Liver (tissue), 9 donors: ENCODE data around the gene SERPIND1. TPM values are rescaled to one million over a fixed set of nuclear protein-coding genes. Genes with fewer than 3 reads are reported as not detected.

Source experiments
- DNase-seq: peaks from one replicate; pipeline ENCODE4 v3.0.0-alpha.2; 2017; ENCODE audit warnings: low spot score
- H3K27ac ChIP-seq, 2 donors: one replicate each; pipeline ENCODE4 v1.7.0; 2013; ENCODE audit warnings: inconsistent platforms in 2 of 2, low read length in 2 of 2, control low read depth in 1 of 2, low read depth in 1 of 2, mild to moderate bottlenecking in 1 of 2
- H3K27me3 ChIP-seq, 4 donors: one replicate each; pipeline versions ENCODE4 v1.6.1 to v1.7.0; 2013; ENCODE audit warnings: low read length in 3 of 4, inconsistent platforms in 1 of 4, mild to moderate bottlenecking in 1 of 4, moderate library complexity in 1 of 4; ENCODE audit not compliant: control insufficient read depth in 4 of 4, insufficient read depth in 4 of 4
- H3K36me3 ChIP-seq, 4 donors: one replicate each; pipeline versions ENCODE4 v1.6.1 to v1.7.0; 2013; ENCODE audit warnings: low read length in 3 of 4, mild to moderate bottlenecking in 3 of 4, low read depth in 1 of 4, moderate library complexity in 1 of 4; ENCODE audit not compliant: control insufficient read depth in 4 of 4, insufficient read depth in 3 of 4
- H3K4me1 ChIP-seq, 4 donors: one replicate each; pipeline versions ENCODE4 v1.6.1 to v1.7.0; 2013; ENCODE audit warnings: low read length in 3 of 4, mild to moderate bottlenecking in 3 of 4, moderate library complexity in 1 of 4; ENCODE audit not compliant: control insufficient read depth in 4 of 4, insufficient read depth in 4 of 4
- H3K4me3 ChIP-seq, 3 donors: one replicate each; pipeline versions ENCODE4 v1.6.1 to v1.7.0; 2013; ENCODE audit warnings: low read length in 3 of 3, control low read depth in 1 of 3, low read depth in 1 of 3, mild to moderate bottlenecking in 1 of 3
- H3K9ac ChIP-seq, 2 donors: one replicate each; pipeline ENCODE4 v1.7.0; 2013; ENCODE audit warnings: low read length in 2 of 2, mild to moderate bottlenecking in 2 of 2, moderate library complexity in 2 of 2, control low read depth in 1 of 2, low read depth in 1 of 2
- H3K9me3 ChIP-seq, 4 donors: one replicate each; pipeline versions ENCODE4 v1.6.1 to v1.7.0; 2013; ENCODE audit warnings: low read length in 3 of 4; ENCODE audit not compliant: control insufficient read depth in 4 of 4
- ATF3 ChIP-seq: IDR thresholded peaks from 2 replicates; pipeline ENCODE4 v1.6.1; 2016; ENCODE audit warnings: antibody characterized with exemption
- CTCF ChIP-seq: fragments of 150-350 bp; IDR thresholded peaks from 2 replicates; pipeline ENCODE4 v1.5.1; 2017; ENCODE audit warnings: improper control_type of control experiment, low read depth, low read length; ENCODE audit not compliant: missing input control
- EGR1 ChIP-seq, 2 donors: IDR thresholded peaks; 2 replicates each; pipeline ENCODE4 v1.6.1; 2016 to 2018; ENCODE audit warnings: antibody characterized with exemption in 2 of 2, low read depth in 2 of 2
- FOXA2 ChIP-seq: IDR thresholded peaks from 2 replicates; pipeline ENCODE4 v1.6.1; 2016; ENCODE audit warnings: antibody characterized with exemption
- HNF4A ChIP-seq, 2 donors: conservative IDR thresholded peaks; 2 replicates each; pipeline ENCODE4 v1.6.1; 2016; ENCODE audit warnings: antibody characterized with exemption in 2 of 2, mild to moderate bottlenecking in 2 of 2
- HNF4G ChIP-seq: IDR thresholded peaks from 2 replicates; pipeline ENCODE4 v1.6.1; 2016; ENCODE audit warnings: antibody characterized with exemption
- JUND ChIP-seq, 2 donors: IDR thresholded peaks; 2 replicates each; pipeline ENCODE4 v1.6.1; 2016; ENCODE audit warnings: antibody characterized with exemption in 2 of 2
- MAX ChIP-seq: IDR thresholded peaks from 2 replicates; pipeline ENCODE4 v1.6.1; 2016; ENCODE audit warnings: antibody characterized with exemption
- REST ChIP-seq: IDR thresholded peaks from 2 replicates; pipeline ENCODE4 v1.6.1; 2016; ENCODE audit warnings: antibody characterized with exemption, mild to moderate bottlenecking
- SP1 ChIP-seq: IDR thresholded peaks from 2 replicates; pipeline ENCODE4 v1.6.1; 2018; ENCODE audit warnings: antibody characterized with exemption, mild to moderate bottlenecking
- WGBS: extraction: QIAGEN DNeasy Blood & Tissue Kit; methylation state at CpG from one replicate; pipeline ENCODE4 v1.1.7; 2013; 5-methylcytosine and 5-hydroxymethylcytosine counted together
- polyA plus RNA-seq, 2 donors: library from polyadenylated mRNA; stranded (reverse) in 1 of 2; unstranded in 1 of 2; fragments of 200-250 nt in 1 of 2; fragments of >200 nt in 1 of 2; fragmentation: Nextera tagmentation in 1 of 2; extraction: Ambion mirVana in 1 of 2; gene quantifications; one replicate each; pipeline versions ENCODE4 v1.2.1 to v1.2.3, GENCODE V29; 2013 to 2015
- total RNA-seq, 2 donors: library from RNA; depleted of rRNA; stranded (reverse); fragments of >200 nt; gene quantifications; one replicate each; pipeline ENCODE4 v1.2.3, GENCODE V29; 2014
- donor health status: healthy.
- donor health status: healthy.
- donor health status: healthy.
- donor health status: healthy.
- donor health status: healthy.

SERPIND1 gene
- total and polyA plus RNA-seq, 4 donors: 117 to 176 (median 170) TPM

GRCh38 chr22:20746431-20747189 is 27.3 kb upstream of the SERPIND1 start:
- 83% methylated on average over 9 of the region's 9 CpGs for WGBS
- Histone ChIP-seq H3K27me3 (no peaks in the 10 kb centered on the region), H3K4me1 (no peaks in the 10 kb centered on the region), H3K4me3 (no peak overlapping the region), H3K9me3 (no peaks in the 10 kb centered on the region), H3K27ac (no peak overlapping the region), H3K36me3 (peaks cover 13 to 72% (median 26%) of the 10 kb centered on the region in 4 donors), H3K9ac (no peak overlapping the region)
- no peak for TF ChIP-seq REST
- TF ChIP-seq ATF3: no peak
- no peak for TF ChIP-seq HNF4G
- TF ChIP-seq MAX: no peak
- no peak for TF ChIP-seq HNF4A (conservative IDR thresholded peaks at IDR 0.05)
- no peak for TF ChIP-seq SP1
- TF ChIP-seq EGR1 (IDR thresholded peaks at IDR 0.05; ENCODE audit: low read depth in 2 of 2): no peak
- TF ChIP-seq CTCF: no peak
- no peak for TF ChIP-seq FOXA2
- DNase-seq: no peak

GRCh38 chr22:20747223-20747622 is 26.7 kb upstream of the SERPIND1 start:
- no peak overlapping the region for H3K4me3 ChIP-seq
- 94% methylated on average over 10 of the region's 10 CpGs for WGBS
- H3K27me3 ChIP-seq: no peaks in the 10 kb centered on the region
- no peak for TF ChIP-seq REST
- TF ChIP-seq SP1: no peak
- TF ChIP-seq JUND (IDR thresholded peaks at IDR 0.05): no peak
- no peak overlapping the region for H3K9ac ChIP-seq
- H3K36me3 ChIP-seq: peaks cover 12 to 76% (median 27%) of the 10 kb centered on the region in 4 donors
- H3K27ac ChIP-seq: no peak overlapping the region
- no peak for DNase-seq
- H3K9me3 ChIP-seq: no peaks in the 10 kb centered on the region
- H3K4me1 ChIP-seq: no peaks in the 10 kb centered on the region
